ENCODE measurements around the gene SAMD8.
"Not testable (repeated sequence)": the region's sequence is repeated elsewhere in the genome, so short reads cannot be mapped to it uniquely, and the experiment has no call there.

SAMD8 gene

DNA sequence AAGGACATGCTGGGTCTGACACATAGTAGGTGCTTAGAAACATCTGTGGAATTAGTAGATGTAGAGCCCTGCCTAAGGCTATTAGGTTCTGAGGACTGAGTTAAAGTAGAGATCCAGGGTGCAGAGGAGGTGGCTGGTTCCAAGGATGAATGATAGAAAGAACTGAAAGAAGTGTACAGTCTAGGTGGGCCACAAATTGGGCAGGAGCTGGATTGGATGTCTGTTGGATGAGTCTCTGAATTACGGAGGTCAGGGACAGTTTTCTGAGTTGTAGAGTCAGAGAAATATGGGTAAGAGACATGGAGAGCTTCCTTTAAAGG lies 2.0 kb upstream of the SAMD8 start:
- TF ChIP-seq, protein P1, sequence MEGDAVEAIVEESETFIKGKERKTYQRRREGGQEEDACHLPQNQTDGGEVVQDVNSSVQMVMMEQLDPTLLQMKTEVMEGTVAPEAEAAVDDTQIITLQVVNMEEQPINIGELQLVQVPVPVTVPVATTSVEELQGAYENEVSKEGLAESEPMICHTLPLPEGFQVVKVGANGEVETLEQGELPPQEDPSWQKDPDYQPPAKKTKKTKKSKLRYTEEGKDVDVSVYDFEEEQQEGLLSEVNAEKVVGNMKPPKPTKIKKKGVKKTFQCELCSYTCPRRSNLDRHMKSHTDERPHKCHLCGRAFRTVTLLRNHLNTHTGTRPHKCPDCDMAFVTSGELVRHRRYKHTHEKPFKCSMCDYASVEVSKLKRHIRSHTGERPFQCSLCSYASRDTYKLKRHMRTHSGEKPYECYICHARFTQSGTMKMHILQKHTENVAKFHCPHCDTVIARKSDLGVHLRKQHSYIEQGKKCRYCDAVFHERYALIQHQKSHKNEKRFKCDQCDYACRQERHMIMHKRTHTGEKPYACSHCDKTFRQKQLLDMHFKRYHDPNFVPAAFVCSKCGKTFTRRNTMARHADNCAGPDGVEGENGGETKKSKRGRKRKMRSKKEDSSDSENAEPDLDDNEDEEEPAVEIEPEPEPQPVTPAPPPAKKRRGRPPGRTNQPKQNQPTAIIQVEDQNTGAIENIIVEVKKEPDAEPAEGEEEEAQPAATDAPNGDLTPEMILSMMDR (conservative IDR thresholded peaks at IDR 0.05) = no peak
- H3K27ac ChIP-seq = no peak overlapping the region

DNA sequence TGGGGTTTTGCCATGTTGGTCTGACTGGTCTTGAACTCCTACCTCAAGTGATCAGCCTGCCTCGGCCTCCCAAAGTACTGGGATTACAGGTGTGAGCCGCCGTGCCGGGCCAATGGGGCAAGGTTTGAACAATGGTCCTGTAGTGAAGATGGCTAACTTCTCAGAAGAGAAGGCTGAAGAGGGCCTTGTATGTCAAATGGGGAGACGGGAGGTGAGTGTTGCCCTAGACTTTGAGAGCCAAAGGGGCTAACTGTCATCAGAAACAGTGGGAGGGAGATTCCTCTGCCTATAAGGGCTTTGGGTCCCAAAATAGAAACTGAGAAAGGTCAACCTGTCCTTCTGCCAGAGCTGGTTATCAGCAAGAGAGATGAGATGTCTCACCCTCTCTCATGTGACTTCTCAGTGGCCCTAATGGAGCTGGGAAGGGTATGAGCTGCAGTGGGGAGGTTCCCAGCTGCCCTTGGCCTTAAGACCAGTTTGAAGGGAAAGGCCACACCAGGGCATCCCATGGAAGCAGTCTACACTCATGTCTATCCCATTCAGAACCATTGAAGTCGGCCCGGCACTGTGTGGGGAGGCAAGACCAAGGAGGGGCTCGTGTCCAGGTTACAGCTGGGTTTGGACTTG lies 1.3 kb upstream of the SAMD8 start:
- TF ChIP-seq, protein P1 (conservative IDR thresholded peaks at IDR 0.05) = no peak
- peak overlapping the region; percentile 91 for H3K27ac ChIP-seq

DNA sequence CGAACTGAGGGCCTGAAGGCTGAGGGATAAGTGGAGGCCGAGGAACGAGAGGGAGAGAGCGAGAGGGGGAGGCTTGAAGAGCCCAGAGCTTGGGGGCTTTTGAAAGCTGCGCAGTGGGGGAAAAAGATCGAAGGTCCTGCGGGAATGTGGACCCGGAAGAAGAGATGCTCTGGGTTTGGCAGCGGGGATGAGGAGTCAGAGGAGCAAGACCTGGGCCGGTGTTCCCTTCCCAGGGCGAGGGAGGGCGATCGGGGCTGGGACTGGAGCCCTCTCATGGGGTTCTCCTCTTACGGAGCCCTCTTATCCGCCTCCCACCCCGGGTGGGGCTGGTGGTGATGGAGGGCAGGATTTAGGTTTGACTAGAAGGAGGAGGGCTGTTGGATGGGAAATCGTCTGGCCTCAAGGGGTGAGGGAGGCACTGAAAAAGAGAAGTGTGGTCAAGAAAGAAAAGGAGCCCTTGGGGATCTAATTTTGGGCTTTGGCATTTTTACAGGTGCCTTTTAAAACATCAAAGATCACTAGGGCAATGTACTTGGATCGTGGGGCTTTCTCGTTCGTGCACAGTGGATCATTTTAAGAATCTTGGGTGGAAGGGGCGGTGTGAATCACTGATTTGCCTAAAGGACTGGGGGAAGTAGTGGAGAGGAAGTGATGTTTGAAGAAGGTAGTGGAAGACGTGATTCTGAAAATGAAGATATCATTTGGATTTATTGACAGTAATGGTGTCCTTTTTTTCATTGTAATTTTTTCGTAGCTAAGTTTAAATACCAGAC lies 637 bp downstream of the SAMD8 start:
- H3K27ac ChIP-seq = peak overlapping the region; percentile 91
- TF ChIP-seq, protein P1 (conservative IDR thresholded peaks at IDR 0.05) = no peak

DNA sequence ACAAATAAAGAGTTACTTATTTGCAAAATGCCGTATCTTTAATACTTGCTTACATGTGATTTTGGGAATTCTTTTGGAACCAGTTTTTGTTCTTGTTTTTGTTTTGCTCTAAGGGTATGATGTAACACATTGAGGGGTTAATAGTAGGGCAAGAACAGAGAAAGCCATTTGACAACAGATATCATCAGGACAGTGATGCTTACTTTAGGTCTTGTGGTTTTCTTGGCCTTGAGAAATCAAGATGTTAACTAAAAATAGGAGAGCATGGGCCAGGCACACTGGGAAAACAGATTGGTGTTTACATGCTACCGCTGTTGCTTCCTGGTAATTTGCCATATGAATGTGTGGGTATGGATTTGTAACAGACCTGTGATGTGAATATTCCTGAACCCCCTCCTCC lies 3.7 kb downstream of the SAMD8 start:
- TF ChIP-seq, protein P1 (conservative IDR thresholded peaks at IDR 0.05) = no peak
- no peak overlapping the region for H3K27ac ChIP-seq

DNA sequence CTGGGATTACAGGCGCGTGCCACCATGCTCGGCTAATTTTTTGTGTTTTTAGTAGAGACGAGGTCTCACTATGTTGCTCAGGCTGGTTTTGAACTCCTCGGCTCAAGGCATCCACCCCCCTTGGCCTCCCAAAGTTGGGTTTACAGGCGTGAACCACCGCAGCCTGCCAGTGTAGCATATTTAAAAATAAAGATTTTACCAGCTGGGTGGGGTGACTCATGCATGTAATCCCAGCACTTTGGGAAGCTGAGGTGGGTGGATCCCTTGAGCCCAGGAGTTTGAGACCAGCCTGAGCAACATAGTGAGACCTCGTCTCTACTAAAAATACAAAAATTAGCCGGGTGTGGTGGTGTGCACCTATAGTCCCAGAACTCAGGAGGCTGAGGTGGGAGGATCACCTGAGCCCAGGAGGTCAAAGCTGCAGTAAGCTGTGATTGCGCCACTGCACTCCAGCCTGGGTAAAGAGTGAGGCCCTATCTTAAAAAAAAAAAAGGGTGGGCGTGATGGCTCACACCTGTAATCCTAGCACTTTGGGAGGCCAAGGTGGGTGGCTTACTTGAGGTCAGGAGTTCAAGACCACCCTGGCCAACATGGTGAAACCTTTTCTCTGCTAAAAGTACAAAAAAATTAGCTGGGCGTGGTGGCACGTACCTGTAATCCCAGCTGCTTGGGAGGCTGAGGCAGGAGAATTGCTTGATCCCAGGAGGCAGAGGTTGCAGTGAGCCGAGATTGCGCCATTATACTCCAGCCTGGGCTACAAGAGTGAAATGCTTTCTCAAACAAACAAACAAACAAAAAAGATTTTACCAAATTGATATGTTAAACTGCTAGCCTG lies 5.7 kb downstream of the SAMD8 start:
- not testable (repeated sequence) for H3K27ac ChIP-seq

DNA sequence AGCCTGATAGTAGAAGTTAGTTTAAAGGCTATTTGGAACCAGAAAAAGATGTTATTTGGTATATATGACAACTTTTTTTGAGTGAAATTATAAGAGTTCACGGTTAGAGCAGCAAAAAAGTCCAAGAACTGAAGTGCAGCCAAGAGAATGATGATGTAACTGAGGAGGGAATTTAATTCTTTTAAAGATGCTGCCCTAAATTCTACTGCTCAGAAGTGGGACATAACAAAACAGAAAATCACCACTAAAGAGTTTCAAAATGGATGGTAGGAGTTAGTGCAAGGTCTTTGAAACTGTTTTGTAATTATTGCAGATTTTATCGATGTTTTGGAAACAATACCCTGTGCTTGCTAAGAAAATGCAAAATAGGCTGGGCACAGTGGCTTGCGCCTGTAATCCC lies 6.5 kb downstream of the SAMD8 start:
- peak overlapping the region; percentile 50 for H3K27ac ChIP-seq
- TF ChIP-seq, protein P1 (conservative IDR thresholded peaks at IDR 0.05) = no peak

DNA sequence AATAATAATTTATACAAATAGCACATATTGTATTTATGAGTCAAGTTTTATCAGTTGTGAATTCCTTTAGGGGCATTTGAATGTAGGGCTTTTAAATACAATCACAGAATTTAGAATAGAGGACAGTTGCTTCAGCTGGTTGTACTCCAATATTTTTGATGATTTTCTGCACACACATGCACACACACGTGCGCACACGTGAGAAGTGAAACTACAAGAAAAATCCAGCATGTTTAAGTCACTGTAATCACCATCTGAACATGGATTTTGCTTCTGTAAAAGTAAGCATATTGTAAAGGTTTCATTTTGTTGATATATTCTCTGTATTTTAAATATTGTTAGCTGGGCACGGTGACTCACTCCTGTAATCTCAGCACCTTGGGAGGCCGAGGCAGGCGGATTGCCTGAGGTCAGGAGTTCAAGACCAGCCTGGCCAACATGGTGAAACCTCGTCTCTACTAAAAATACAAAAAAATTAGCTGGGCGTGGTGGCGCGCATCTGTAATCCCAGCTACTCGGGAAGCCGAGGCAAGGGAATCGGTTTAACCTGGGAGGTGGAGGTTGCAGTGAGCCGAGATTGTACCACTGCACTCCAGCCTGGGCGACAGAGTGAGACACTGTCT lies 8.1 kb downstream of the SAMD8 start:
- peak overlapping the region; percentile 50 for H3K27ac ChIP-seq

DNA sequence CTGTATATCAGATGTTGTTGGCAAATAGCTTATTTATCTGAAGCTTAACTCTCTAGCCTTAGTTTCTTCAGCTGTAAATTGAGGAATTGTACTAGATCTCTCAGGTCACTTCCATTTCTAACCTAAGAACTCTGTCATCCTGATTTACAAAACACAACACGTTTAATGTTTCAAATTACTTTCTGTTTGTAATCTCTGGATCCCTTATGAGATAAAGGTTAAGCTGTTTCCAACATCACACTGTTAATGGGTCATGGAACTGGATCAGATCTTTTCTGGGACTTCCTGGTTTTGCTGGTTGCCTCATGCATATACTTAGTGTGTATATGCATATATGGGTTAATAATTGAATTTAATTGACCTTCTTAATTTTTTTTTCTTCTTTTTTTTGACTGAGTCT lies 9.9 kb downstream of the SAMD8 start:
- peak overlapping the region; percentile 29; the same call in 1 of the 2 replicates for H3K27ac ChIP-seq
- TF ChIP-seq, protein P1 (conservative IDR thresholded peaks at IDR 0.05) = no peak
